ENCODE results near the gene SH2D3C.
"Not testable (repeated sequence)": the region's sequence is repeated elsewhere in the genome, so short reads cannot be mapped to it uniquely, and the experiment has no call there.

The SH2D3C gene

GRCh38 chr9:127785023-127785932 is 6.8 kb upstream of the SH2D3C start:
- Histone ChIP-seq H3K9me2 (replicated peaks; ENCODE audit: insufficient read depth, low read length) (no peaks in the 10 kb centered on the region), H2AFZ (ENCODE audit: low read length) (peak overlapping the region; percentile 47; the same call in 1 of the 2 replicates), H3K36me3 (replicated peaks; ENCODE audit: insufficient read depth, low read length) (peaks cover 33% of the 10 kb centered on the region), H3K79me2 (ENCODE audit: low read length) (peaks cover 49% of the 10 kb centered on the region), H3K27me3 (replicated peaks; ENCODE audit: insufficient read depth, low read length) (no peaks in the 10 kb centered on the region), H3F3A (ENCODE audit: insufficient read depth, low read length) (peaks cover 28% of the 10 kb centered on the region), H3K4me1 (ENCODE audit: low read length) (peaks cover 33% of the 10 kb centered on the region), H3K9ac (ENCODE audit: low read length) (peak overlapping the region; percentile 74), H3K27ac (ENCODE audit: low read length) (peak overlapping the region; percentile 65; the same call in 1 of the 2 replicates), H3K4me2 (ENCODE audit: low read depth, low read length) (peak overlapping the region; percentile 47; the same call in 1 of the 2 replicates), H4K20me1 (ENCODE audit: insufficient read depth, low read length) (peaks cover 31% of the 10 kb centered on the region), H3K4me3 (ENCODE audit: low read length) (peak overlapping the region; percentile 68), H3K9me3 (replicated peaks; ENCODE audit: insufficient read depth, low read length) (no peaks in the 10 kb centered on the region)
- TF ChIP-seq CTCF (IDR thresholded peaks at IDR 0.05; ENCODE audit: low read length): peak; percentile 83
- TF ChIP-seq EZH2 (optimal IDR thresholded peaks at IDR 0.05; ENCODE audit: low read depth, low read length): no peak
- DNase-seq: peak; percentile 84

GRCh38 chr9:127783111-127784008 is 4.9 kb upstream of the SH2D3C start:
- no peak overlapping the region for H3K9ac ChIP-seq (ENCODE audit: low read length)
- DNase-seq: no peak
- no peaks in the 10 kb centered on the region for H3K27me3 ChIP-seq (replicated peaks; ENCODE audit: insufficient read depth, low read length)
- H3K4me3 ChIP-seq (ENCODE audit: low read length): no peak overlapping the region
- H3K9me3 ChIP-seq (replicated peaks; ENCODE audit: insufficient read depth, low read length): no peaks in the 10 kb centered on the region
- H3F3A ChIP-seq (ENCODE audit: insufficient read depth, low read length): peaks cover 39% of the 10 kb centered on the region
- no peak for TF ChIP-seq CTCF (IDR thresholded peaks at IDR 0.05; ENCODE audit: low read length)
- TF ChIP-seq EZH2phosphoT487 (IDR thresholded peaks at IDR 0.05; ENCODE audit: low read length): no peak
- TF ChIP-seq EZH2 (optimal IDR thresholded peaks at IDR 0.05; ENCODE audit: low read depth, low read length): no peak
- no peak overlapping the region for H3K4me2 ChIP-seq (ENCODE audit: low read depth, low read length)
- H4K20me1 ChIP-seq (ENCODE audit: insufficient read depth, low read length): peaks cover 18% of the 10 kb centered on the region
- H2AFZ ChIP-seq (ENCODE audit: low read length): no peak overlapping the region
- peaks cover 15% of the 10 kb centered on the region for H3K36me3 ChIP-seq (replicated peaks; ENCODE audit: insufficient read depth, low read length)
- peaks cover 36% of the 10 kb centered on the region for H3K79me2 ChIP-seq (ENCODE audit: low read length)
- peaks cover 38% of the 10 kb centered on the region for H3K4me1 ChIP-seq (ENCODE audit: low read length)
- H3K27ac ChIP-seq (ENCODE audit: low read length): no peak overlapping the region
- H3K9me2 ChIP-seq (replicated peaks; ENCODE audit: insufficient read depth, low read length): no peaks in the 10 kb centered on the region

- Histone ChIP-seq H3K79me2 (ENCODE audit: low read length) (peaks cover 36% of the 10 kb centered on the region), H3F3A (ENCODE audit: insufficient read depth, low read length) (peaks cover 38% of the 10 kb centered on the region), H4K20me1 (ENCODE audit: insufficient read depth, low read length) (peaks cover 2% of the 10 kb centered on the region), H2AFZ (ENCODE audit: low read length) (no peak overlapping the region), H3K9ac (ENCODE audit: low read length) (no peak overlapping the region), H3K36me3 (replicated peaks; ENCODE audit: insufficient read depth, low read length) (no peaks in the 10 kb centered on the region; the same call in 1 of the 2 replicates), H3K9me3 (replicated peaks; ENCODE audit: insufficient read depth, low read length) (no peaks in the 10 kb centered on the region), H3K27ac (ENCODE audit: low read length) (no peak overlapping the region), H3K4me1 (ENCODE audit: low read length) (peaks cover 22% of the 10 kb centered on the region), H3K27me3 (replicated peaks; ENCODE audit: insufficient read depth, low read length) (no peaks in the 10 kb centered on the region), H3K4me2 (ENCODE audit: low read depth, low read length) (no peak overlapping the region), H3K9me2 (replicated peaks; ENCODE audit: insufficient read depth, low read length) (no peaks in the 10 kb centered on the region), H3K4me3 (ENCODE audit: low read length) (no peak overlapping the region)
- TF ChIP-seq EZH2phosphoT487 (IDR thresholded peaks at IDR 0.05; ENCODE audit: low read length): no peak
- TF ChIP-seq CTCF (IDR thresholded peaks at IDR 0.05; ENCODE audit: low read length): no peak
- no peak for TF ChIP-seq EZH2 (optimal IDR thresholded peaks at IDR 0.05; ENCODE audit: low read depth, low read length)
- no peak for DNase-seq
Observed at GRCh38 chr9:127781806-127782205, 3.3 kb upstream of the SH2D3C start.

GRCh38 chr9:127780909-127781308 is 2.4 kb upstream of the SH2D3C start:
- not testable (repeated sequence) for H3K9ac ChIP-seq (ENCODE audit: low read length); H3K4me2 ChIP-seq (ENCODE audit: low read depth, low read length); H3K9me2 ChIP-seq (replicated peaks; ENCODE audit: insufficient read depth, low read length); H4K20me1 ChIP-seq (ENCODE audit: insufficient read depth, low read length); H3K9me3 ChIP-seq (replicated peaks; ENCODE audit: insufficient read depth, low read length); H2AFZ ChIP-seq (ENCODE audit: low read length); H3K36me3 ChIP-seq (replicated peaks; ENCODE audit: insufficient read depth, low read length); DNase-seq; H3K4me3 ChIP-seq (ENCODE audit: low read length); H3K27ac ChIP-seq (ENCODE audit: low read length); H3K27me3 ChIP-seq (replicated peaks; ENCODE audit: insufficient read depth, low read length)
- peaks cover 36% of the 10 kb centered on the region for H3F3A ChIP-seq (ENCODE audit: insufficient read depth, low read length)
- H3K79me2 ChIP-seq (ENCODE audit: low read length): peaks cover 36% of the 10 kb centered on the region
- H3K4me1 ChIP-seq (ENCODE audit: low read length): peaks cover 22% of the 10 kb centered on the region
